Neural crest cell (in vitro differentiated cells): ENCODE results near the gene FBLN1. TPM values are rescaled to one million over a fixed set of nuclear protein-coding genes. Genes with fewer than 3 reads are reported as not detected.

Experiments
- DNase-seq: peaks from one replicate; pipeline ENCODE4 v3.0.0; 2021; ENCODE audit warnings: low read depth, mixed read lengths, low spot score
- H3K27ac Mint-ChIP-seq: one replicate; pipeline ENCODE4 v1.8.0; 2021; ENCODE audit warnings: mild to moderate bottlenecking, mixed read lengths; ENCODE audit not compliant: unreplicated experiment
- H3K27me3 Mint-ChIP-seq: 2 replicates; pipeline ENCODE4 v1.8.0; 2021; ENCODE audit warnings: low read depth, mild to moderate bottlenecking, mixed read lengths
- H3K36me3 Mint-ChIP-seq: 2 replicates; pipeline ENCODE4 v1.8.0; 2021; ENCODE audit warnings: low read depth, mild to moderate bottlenecking, mixed read lengths
- H3K4me1 Mint-ChIP-seq: 2 replicates; pipeline ENCODE4 v1.8.0; 2021; ENCODE audit warnings: mixed read lengths
- H3K4me3 Mint-ChIP-seq: one replicate; pipeline ENCODE4 v1.8.0; 2021; ENCODE audit warnings: mild to moderate bottlenecking, mixed read lengths
- H3K9me3 Mint-ChIP-seq: 2 replicates; pipeline ENCODE4 v1.8.0; 2021; ENCODE audit warnings: mixed read lengths
- CTCF ChIP-seq: fragments of 200-600 bp; sonication (generic); conservative IDR thresholded peaks from 2 replicates; pipeline ENCODE4 v1.5.0; 2021; ENCODE audit warnings: antibody characterized with exemption, mild to moderate bottlenecking
- total RNA-seq: library from RNA; stranded (reverse); gene quantifications from 2 replicates; pipeline ENCODE4 v1.2.1, GENCODE V29; 2021

Gene FBLN1
- total RNA-seq, 1 donor from 2014 or later = 163 TPM

GRCh38 chr22:45594123-45594941 lies 91.6 kb downstream of the FBLN1 start:
- no peak for DNase-seq
- Mint-ChIP-seq H3K9me3 (peaks cover 3% of the 10 kb centered on the region), H3K27me3 (no peaks in the 10 kb centered on the region), H3K27ac (no peak overlapping the region), H3K4me3 (no peak overlapping the region), H3K36me3 (peaks cover 3% of the 10 kb centered on the region), H3K4me1 (no peaks in the 10 kb centered on the region)
- no peak for TF ChIP-seq CTCF

DNA sequence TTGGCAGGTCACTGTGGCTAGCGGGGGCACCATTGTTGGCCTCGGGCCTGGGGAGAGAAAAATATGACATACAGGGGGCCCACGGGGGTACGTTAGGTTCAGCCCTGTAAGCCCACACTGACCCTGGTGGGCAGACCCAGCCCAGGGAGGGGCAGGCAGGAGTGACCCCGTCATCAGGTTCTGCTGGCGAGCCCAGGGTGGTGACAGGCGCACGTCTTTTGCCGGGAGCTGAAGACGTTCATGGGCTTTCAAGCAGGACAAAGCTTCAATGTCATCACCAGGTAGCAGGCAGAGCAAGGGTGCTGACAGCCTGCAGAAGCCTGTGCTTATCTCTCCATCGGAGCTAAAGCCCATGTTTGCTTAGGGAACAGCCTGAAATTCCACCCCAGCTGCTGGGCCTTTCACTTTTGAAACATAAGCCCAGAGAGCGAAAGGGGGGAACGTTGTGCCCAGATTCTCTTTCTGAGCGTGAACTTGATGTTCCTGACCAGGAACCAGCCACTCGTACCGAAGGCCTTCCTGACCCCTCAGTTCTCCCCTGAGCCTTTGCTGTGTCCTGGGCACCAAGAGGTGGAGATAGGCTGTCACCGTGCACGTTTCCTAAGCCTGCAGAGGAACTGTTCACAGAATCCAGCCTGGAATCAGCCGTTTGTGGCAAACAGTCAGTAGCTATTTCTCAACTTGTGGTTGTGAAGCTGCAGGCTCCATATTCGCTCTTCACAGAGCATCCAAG lies 94.9 kb downstream of the FBLN1 start:
- Mint-ChIP-seq H3K4me1 (peaks cover 9% of the 10 kb centered on the region), H3K36me3 (peaks cover 3% of the 10 kb centered on the region), H3K27ac (no peak overlapping the region), H3K4me3 (no peak overlapping the region), H3K9me3 (peaks cover 3% of the 10 kb centered on the region), H3K27me3 (no peaks in the 10 kb centered on the region)
- TF ChIP-seq CTCF = no peak
- no peak for DNase-seq

- no peaks in the 10 kb centered on the region for H3K27me3 Mint-ChIP-seq
- peaks cover 3% of the 10 kb centered on the region for H3K9me3 Mint-ChIP-seq
- H3K4me3 Mint-ChIP-seq = no peak overlapping the region
- TF ChIP-seq CTCF = no peak
- no peak overlapping the region for H3K27ac Mint-ChIP-seq
- no peak for DNase-seq
- H3K36me3 Mint-ChIP-seq = peaks cover 3% of the 10 kb centered on the region
- peaks cover 18% of the 10 kb centered on the region for H3K4me1 Mint-ChIP-seq
Measured at GRCh38 chr22:45598596-45599217, 96.0 kb downstream of the FBLN1 start.

GRCh38 chr22:45599836-45600577 lies 97.3 kb downstream of the FBLN1 start:
- no peaks in the 10 kb centered on the region for H3K36me3 Mint-ChIP-seq
- no peak overlapping the region for H3K4me3 Mint-ChIP-seq
- no peak for DNase-seq
- no peak overlapping the region for H3K27ac Mint-ChIP-seq
- peaks cover 18% of the 10 kb centered on the region for H3K4me1 Mint-ChIP-seq
- H3K9me3 Mint-ChIP-seq = peaks cover 3% of the 10 kb centered on the region
- no peak for TF ChIP-seq CTCF
- no peaks in the 10 kb centered on the region for H3K27me3 Mint-ChIP-seq
